Stimulated activated CD8-positive, alpha-beta memory T cell treated with anti-CD3 and anti-CD28 coated beads, Interleukin-15, amount 100 ng/mL, for 1 hour (primary cell): ENCODE data around the gene HSP90AB1.

Experiments
- DNase-seq: peaks from one replicate; pipeline ENCODE4 v3.0.0-alpha.2; 2020; ENCODE audit warnings: low read depth

Gene HSP90AB1

DNA sequence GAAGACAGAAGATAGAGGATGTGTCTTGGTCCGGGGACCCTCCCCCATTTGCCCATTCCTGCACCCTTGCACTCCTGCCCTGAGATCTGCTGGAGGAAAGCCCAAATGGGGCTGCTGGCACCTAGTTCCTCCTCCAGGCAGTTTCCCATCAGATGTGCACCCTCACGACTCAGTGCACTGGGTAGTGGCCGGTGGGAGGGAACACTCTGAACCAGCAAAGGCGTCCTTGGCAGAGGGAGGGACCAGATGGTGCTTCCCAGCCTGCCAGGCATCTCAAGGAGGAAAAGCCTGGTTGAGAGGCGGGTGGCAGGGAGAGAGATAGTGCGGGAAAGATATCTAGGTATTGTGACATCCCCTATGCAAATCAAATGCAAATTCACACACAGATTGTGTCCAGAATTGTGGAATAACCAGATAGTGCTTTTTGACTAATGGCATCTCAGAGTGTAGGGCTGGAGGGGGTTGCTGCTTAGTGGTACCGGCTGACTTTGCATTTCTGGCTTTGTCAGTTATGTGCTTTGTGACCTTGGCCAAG is 42.9 kb downstream of the HSP90AB1 start:
- DNase-seq, result no peak

GRCh38 chr6:44291841-44292240 is 44.9 kb downstream of the HSP90AB1 start:
- no peak for DNase-seq

GRCh38 chr6:44292661-44293365 is 45.9 kb downstream of the HSP90AB1 start:
- no peak for DNase-seq

GRCh38 chr6:44294832-44295791 is 48.2 kb downstream of the HSP90AB1 start:
- no peak for DNase-seq

GRCh38 chr6:44297063-44298038 is 50.5 kb downstream of the HSP90AB1 start:
- no peak for DNase-seq

DNA sequence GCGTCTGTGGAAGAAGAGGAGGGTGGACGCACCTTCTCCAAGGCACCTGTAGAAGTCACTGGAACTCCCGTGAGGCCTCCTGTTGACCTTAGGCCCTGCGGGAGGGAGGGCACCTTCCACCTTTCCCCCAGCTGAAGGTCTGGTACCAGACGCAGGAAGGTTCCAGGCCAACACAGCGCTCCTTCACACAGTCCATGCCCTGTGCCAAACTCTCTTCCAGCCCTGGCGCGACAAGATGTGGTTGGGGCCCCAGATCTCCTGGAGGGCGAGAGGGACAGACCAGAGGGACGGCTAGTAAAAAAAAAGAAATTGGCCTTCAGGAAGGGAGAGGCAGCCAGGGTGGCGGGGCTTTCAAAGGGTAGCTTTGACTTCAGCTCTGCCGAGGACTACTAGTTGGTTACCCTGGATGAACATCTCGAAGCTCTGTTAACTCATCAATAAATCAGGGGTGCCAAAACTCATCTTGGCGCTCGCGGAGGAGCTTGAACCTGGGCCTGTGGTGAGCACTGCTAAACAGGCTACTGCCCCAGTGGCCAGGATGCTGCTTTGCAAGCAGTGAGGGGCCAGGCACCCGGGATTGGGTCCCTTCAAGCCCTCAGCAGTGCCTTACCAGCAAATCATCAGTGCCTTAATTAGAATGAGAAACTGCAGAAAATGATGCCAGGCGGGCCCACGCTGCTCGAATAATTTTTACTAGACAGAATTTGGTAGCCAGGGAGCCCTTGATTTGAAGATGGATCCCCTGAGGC is 51.3 kb downstream of the HSP90AB1 start:
- no peak for DNase-seq

DNA sequence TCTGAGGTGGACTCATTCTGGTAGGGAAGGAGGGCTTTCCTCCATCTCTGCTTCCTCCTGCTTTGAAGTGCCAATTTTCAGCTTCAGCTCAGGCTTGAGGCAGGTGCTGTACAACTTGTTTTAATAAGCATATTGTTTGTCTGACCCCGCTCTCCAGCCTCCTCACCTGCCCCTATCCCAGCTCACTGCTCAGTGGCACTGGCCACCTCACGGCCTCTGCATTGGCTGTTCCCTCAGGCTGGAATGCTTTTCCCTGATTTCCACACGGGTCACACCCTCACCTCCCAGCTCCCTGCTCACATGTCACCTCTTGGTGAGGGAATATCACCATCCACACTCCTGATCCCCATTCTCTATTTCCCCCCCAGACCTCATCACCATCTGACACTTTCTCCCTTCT is 52.0 kb downstream of the HSP90AB1 start:
- DNase-seq, result no peak

GRCh38 chr6:44300292-44300823 is 53.5 kb downstream of the HSP90AB1 start:
- no peak for DNase-seq

- DNase-seq, result no peak
Observed at GRCh38 chr6:44301106-44301505, 54.2 kb downstream of the HSP90AB1 start.

DNA sequence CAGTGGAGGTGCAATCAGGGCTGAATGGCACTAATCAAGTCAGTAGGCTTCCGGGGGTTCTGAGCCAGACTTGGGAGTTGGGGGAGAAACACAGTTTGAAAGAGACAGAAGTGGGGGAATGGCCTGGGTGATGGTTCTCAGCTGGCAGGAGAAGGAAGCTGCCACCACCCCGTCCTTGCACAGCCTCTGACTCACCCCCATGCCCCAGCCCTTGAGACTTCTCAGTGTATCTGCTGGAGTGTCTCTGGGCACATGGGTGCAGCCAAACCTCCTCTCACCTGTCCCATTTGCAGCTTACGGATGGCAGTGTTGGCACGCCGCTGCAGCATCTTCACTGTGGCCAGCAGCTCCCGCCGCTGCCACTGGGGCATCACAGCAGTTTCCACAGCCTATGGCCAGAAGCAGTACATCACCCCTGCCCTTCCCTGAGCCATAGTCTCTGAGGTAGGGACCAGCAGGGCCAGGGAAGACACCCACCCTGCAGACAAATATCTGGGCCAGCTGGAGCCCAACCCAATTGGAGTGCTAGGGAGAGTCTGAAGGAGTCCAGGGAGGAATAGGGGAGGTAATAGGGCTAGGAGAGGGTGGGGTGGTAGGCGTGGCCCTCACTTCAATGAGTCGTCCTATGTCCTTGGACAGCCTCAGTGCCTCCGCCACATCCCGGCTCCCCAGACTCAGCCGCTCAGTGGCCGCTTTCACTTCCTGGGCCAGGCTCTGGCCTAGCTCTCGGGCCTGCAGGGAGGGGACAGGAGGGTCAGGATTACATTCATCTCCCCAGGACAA is 55.1 kb downstream of the HSP90AB1 start:
- DNase-seq, result no peak

DNA sequence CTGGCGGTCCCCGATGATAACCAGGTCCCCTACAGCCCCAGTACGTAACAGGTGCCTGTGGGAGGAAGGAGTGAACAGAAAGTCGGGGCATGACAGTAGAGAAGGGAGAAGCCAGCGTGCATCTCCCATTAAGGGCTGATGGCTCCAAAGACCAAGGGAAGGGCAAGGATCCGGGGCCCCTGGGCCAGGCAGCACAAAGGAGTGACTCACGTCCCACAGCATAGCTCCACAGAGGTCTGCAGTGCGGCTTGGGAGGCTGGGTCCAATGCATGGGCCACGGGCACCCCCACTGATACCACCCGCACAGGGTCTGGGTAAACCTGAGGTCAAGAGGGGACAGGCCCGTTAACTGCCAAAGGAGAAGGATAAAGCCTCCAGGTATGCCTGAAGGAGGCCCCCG is 56.0 kb downstream of the HSP90AB1 start:
- no peak for DNase-seq
